LNCaP clone FGC (cell line): ENCODE measurements around the gene CHERP.

Source experiments
- DNase-seq: peaks from one replicate; pipeline ENCODE4 v3.0.0-alpha.2; 2011; ENCODE audit warnings: low read depth
- H3K4me3 ChIP-seq: 2 replicates; pipeline ENCODE4 v1.5.1; 2011; ENCODE audit warnings: mild to moderate bottlenecking, low read depth, low read length, control low read depth
- CTCF ChIP-seq: IDR thresholded peaks from 2 replicates; pipeline ENCODE4 v1.5.1; 2012; ENCODE audit warnings: mild to moderate bottlenecking; ENCODE audit not compliant: control insufficient read depth, insufficient read depth; ENCODE audit errors: extremely low read depth

The CHERP gene

GRCh38 chr19:16524991-16525734 lies 17.1 kb downstream of the CHERP start:
- DNase-seq = no peak
- TF ChIP-seq CTCF = no peak
- H3K4me3 ChIP-seq = no peak overlapping the region

GRCh38 chr19:16522559-16523377 lies 19.5 kb downstream of the CHERP start:
- DNase-seq = no peak
- no peak overlapping the region for H3K4me3 ChIP-seq
- no peak for TF ChIP-seq CTCF

- H3K4me3 ChIP-seq = no peak overlapping the region
- DNase-seq = no peak
- TF ChIP-seq CTCF = no peak
These were observed 20.4 kb downstream of the CHERP start for GRCh38 chr19:16521715-16522289.

GRCh38 chr19:16520986-16521624 lies 21.1 kb downstream of the CHERP start:
- H3K4me3 ChIP-seq = no peak overlapping the region
- no peak for DNase-seq
- TF ChIP-seq CTCF = no peak

GRCh38 chr19:16520074-16520973 lies 21.9 kb downstream of the CHERP start:
- H3K4me3 ChIP-seq = no peak overlapping the region
- TF ChIP-seq CTCF = no peak
- no peak for DNase-seq

GRCh38 chr19:16519230-16519687 lies 23.0 kb downstream of the CHERP start:
- no peak overlapping the region for H3K4me3 ChIP-seq
- no peak for TF ChIP-seq CTCF
- no peak for DNase-seq
